Measurements from ENCODE around the gene DCC. TPM values are rescaled to one million over a fixed set of nuclear protein-coding genes. Genes with fewer than 3 reads are reported as not detected.

Gene DCC
- total RNA-seq, 2 donors from 2014 or later, result 0.03 TPM; not detected in 1

DNA sequence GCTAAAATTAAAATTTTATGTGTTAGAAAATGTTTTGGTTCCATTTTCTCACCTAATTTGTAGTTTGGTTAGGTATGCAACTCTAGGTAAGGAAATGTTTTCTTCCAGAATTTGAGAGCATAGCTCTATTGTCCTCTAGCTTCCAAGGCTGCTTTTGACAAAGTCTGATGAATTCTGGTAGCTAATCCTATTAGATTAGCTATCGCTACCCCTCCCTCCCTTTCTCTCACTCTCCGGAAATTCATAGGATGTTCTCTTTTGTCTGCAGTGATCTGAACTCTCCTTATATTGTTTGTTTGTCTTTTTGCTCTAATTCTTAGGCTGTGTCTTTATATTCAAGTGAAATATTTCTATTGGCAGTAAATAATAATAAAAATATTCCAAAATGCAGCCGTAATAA is 382.9 kb downstream of the DCC start:
- no peak for DNase-seq
- intact Hi-C loops (cut with DNase I), result no loop called here
- no peak for ATAC-seq

DNA sequence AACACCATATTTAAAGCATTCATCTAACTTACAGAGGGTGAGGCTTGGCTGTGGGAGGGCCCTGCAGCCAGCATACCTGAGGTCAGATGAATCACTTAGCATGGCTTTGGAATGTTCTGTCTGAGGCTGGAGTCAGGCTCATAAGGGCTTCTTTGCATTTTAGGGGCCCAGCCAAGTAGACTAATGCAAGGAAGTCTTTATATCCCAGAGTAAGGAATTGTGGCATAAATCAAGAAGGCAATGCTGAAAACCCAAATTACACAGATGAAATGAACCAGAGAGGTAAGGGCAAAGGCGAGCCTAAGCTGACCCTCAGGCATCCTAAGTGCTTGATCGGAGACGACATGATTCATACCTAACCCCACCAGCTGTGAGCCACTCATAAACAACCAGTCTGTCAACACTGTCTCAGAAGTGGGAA is 383.6 kb downstream of the DCC start:
- intact Hi-C loops (cut with DNase I), result no loop called here
- ATAC-seq, result no peak
- DNase-seq, result no peak

DNA sequence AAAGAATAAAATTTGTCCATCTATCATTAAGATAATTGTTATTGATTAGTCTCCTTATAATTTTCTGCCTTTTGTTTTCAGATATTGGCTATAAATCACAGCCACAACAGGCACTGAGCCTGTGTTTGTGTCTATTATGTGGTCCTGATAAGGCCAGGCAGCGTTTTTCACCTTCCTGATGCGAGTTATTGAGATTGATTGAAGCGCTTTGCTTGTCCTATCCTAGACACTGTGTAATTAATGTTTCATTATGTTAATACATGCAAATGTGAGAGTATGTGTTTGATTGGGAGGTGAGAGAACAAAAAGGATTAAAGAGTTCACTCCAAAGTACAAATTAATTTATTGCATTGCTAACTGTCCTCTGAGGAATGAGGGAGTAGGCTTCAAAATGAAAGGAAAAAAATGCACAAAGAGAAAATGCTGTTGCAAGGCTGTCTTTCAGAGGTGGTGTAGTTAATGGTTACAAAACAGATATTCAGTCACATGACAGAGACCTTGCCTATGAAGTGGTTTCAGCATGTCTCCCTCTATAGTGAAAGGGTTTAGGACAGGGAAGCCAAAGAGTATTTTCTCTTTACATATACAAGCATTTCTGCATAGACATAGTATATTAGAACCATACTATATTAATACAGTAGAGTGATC is 391.1 kb downstream of the DCC start:
- DNase-seq (no peak), ATAC-seq (no peak)
- intact Hi-C loops (cut with DNase I), result no loop called here

DNA sequence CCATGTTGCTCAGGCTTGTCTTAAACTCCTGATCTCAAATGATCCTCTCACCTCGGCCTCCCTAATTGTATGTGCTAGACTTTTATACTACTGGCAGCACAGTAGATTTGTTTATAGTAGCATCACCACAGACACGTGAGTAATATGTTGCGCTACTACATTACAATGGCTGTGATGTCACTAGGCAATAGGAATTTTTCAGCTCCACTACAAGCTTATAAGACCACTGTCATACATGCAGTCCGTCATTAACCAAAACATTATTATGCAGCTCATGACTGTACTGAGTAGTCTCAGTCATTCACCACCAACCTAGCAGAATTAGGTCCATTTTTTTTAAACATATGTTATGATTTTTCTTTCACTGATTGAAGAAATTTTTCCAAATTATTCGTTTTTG is 398.9 kb downstream of the DCC start:
- intact Hi-C loops (cut with DNase I), result no loop called here
- ATAC-seq, result no peak

DNA sequence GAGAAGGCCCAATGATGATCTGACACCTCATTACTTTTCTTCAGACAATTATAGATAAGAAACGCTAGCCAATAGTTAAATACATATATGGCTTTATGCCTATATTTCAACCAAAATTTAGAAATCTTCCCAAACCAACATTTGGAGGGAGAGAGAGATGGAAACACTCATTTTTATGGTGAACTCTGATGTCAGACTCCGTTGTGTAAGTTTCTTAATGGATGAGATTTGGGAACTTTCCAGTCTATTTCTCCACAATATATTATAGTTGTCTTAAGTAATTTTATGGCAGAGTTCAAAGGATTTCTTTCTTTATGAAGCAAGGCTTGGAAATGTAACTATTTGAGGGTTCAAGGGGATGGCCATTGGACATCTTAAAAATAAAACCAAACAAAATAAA is 407.0 kb downstream of the DCC start:
- DNase-seq (no peak), ATAC-seq (no peak)
- intact Hi-C loops (cut with DNase I), result no loop called here

More for the DNA sequence above, 398.9 kb downstream of the DCC start:
- no peak for DNase-seq

DNA sequence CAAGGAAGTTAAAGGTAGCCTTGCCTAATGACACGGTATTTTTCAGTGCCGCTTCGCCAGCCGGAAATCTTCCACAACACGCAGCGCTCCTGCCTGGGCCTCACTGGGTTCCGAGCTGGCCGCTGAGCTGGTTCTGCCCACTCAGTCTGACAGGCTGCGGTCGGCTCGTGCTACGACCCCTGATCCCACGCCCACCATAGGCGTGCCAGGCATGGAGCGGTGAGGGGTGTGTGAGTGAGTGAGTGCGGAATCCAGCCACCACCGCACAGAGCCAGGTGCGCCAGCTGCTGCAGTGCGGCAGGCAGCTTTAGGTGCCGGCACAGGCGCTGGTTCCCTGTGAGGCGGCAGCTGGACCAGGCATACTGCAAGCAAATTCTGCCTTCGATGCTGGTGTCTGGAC is 407.9 kb downstream of the DCC start:
- no peak for DNase-seq
- ATAC-seq, result no peak
- intact Hi-C loops (cut with DNase I), result no loop called here

DNA sequence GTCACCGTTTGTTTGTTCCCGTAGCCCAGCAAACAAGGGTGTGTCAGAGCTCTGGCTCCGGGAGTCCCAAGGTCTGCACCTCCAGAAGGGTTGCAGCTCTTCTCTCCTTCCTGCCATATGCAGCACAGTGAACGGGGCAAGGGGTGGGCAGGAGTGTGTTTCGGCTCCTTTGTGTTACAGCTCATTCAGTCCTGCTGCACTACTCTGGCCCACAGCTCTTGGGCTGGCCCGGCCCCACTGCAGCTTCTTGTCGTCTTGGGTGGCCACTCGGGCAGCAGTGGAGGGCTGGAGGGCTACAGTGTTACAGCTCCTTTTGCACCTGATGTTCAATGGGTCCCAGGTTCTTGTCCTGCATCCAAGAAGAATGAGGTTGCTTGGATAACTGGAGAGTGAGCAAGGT is 408.3 kb downstream of the DCC start:
- intact Hi-C loops (cut with DNase I), result no loop called here

DNA sequence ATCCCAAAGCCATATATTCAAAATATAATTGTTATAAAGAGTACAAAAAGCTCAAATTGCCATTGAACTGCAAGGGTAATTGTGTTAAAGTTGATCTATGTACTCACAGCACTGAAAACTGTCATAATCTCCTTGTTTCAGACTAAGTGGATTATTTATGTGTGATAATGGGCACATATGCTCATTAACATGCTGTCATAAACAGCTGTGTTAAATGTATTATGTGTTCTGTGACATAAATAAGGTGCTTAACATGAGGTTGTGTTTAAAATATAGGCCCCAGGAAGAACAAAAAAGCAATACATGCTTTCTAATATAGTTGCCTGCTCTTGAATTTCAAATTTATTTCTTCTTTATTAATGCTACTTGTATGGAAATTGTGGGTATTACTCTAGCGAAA is 409.5 kb downstream of the DCC start:
- ATAC-seq (no peak), DNase-seq (no peak)
- intact Hi-C loops (cut with DNase I), result no loop called here

More for the DNA sequence above, 408.3 kb downstream of the DCC start:
- ATAC-seq, result no peak
- DNase-seq, result no peak

DNA sequence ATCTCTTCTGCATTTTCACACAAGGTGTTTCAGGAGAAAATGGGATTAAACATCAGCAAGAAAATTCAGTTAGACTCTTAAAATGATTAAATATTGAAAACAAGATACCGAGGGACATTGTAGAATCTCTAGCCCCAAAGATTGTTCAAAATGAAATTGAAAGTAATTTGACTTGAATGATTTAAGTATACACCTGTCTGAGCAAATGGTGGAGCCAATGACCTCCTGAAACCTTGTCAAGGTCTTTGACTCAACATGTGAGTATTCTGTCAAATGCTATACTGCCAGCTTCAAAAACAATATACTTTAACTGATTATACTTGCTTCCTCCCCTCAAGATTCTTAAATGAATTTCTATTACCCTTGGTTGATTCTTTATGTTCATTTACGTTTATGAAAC is 411.0 kb downstream of the DCC start:
- intact Hi-C loops (cut with DNase I), result no loop called here
- ATAC-seq, result no peak
- DNase-seq, result no peak

DNA sequence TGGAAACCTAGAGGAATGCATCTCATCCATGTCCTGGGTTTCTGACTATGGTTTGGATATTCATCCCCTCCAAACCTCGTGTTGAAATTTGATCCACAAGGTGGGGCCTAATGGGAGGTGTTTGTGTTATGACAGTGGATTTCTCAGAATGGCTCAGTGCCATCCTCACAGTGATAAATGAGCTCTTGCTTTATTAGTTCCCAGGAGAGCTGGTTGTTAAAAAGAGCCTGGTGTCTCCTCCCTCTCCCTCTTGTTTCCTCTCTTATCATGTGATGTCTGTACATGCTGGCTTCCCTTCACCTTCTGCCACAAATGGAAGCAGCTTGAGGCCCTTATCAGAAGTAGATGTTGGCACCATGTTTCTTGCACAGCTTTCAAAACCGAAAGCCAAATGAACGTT is 424.3 kb downstream of the DCC start:
- intact Hi-C loops (cut with DNase I), result no loop called here
- DNase-seq (no peak), ATAC-seq (no peak)

DNA sequence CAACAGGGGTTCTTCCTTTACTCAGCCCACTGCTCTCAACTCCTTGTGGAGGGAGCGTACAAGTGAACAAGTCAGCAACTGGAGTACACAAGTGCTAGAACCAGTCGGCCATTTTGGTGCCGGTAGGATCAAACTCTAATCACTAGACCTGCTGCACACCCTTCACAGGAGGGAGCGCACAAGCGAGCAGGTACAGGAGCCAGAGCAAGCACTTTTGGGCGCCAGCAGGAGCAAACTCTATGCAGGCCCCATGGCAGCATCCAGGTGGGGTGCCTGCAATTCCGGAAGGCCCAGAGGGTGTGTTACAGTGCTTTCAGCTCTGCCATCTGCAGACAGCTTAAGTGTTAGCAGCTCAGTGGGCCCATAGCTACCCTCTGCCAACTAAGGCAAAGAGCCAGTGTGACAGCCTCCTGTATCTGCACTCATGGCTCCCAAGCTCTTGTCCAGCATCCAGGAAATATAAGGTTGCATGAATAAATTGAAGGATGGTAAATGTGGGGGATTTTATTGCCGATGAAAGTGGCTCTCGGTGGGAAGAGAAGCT is 426.1 kb downstream of the DCC start:
- intact Hi-C loops (cut with DNase I), result no loop called here
- ATAC-seq (no peak), DNase-seq (no peak)

DNA sequence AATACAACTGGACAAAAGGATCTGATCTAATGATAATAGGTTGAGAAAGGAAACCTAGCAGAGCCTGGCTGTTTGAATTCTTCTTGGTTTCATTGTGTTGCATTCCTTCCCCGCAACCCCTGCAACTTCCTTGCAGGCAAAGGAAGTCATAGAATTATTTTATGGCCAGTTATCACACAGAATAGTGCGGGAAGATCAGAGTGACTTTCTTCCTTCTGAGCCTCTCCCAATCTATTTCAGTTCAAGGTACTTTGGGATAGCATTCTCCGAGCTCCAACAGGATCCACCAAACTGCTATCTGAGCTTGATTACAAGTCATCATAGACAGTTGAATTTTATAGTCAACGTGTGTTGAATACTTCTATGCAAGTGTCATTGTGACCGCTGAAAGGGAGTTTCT is 441.1 kb downstream of the DCC start:
- no peak for DNase-seq
- intact Hi-C loops (cut with DNase I), result no loop called here
- no peak for ATAC-seq

DNA sequence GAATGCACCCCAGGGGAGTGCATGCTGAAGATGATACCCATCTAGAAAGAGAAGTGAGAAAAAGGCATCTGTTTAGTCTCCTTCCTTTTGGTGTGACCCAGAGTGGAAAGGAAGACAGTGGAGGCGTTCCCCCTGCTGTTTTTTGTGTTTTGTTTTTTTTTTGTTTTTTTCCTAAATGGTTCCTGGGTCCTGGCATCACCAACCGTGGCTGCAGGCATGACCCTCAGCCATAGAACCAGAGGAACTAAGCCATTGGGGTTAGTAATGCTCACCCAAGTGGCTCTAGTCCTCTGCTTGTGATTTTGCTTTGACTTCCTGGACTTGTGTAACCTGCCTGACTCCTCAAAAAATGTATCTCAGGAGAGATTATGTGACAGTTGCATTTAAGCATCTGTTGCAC is 451.3 kb downstream of the DCC start:
- intact Hi-C loops (cut with DNase I), result no loop called here
- DNase-seq (no peak), ATAC-seq (no peak)

DNA sequence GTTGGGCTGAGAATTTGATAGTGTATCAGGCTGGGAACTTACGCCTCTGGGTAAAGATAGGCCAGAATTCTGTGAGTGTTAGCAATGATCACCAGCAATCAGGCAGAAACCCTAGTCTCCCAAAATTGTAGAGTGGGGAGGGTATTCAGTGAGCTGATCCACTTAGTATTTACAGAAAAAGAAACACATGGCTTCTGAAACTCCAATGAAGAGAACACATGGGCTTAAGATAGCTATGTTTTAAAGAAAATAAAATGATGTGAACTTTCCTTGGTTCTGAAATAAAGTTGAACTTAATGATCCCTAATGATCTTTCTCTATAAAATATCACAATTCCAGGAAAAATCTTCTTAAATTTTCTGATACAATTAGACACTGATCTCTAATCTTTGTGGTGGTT is 472.8 kb downstream of the DCC start:
- no peak for ATAC-seq
- no peak for DNase-seq
- intact Hi-C loops (cut with DNase I), result no loop called here

DNA sequence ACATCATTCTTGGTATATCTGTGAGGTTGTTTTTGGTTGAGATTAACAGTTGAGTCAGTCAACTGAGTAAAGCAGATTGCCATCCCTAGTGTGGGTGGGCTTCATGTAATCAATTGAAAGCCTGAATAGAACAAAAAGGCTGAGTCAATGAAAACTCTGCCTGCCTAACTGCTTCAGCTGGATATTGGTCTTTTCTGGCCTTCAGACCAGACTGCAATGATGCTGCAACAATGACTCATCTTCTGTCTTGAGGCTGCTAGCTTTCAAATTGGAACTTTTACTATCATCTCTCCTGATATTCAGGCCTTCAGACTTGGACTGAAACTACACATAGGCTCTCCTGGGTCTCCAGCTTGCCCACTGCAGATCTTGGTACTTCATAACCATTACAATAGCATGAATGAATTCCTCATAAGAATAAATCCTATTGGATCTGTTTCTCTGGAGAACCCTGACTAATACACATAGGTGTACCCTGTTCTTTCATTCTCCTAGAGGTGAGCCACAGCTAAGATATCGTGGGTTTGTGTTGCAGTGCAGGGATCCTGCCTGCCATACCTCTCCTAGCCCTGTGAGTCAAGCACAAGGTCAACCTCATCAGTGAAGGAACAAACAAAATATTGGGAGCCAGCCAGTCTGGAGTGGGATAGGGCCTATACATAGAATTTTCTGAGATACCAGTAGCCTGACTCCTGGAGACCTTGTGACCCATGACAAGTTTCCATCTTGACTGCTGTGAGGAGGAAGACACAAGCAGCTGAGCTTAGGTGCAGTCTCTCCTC is 473.8 kb downstream of the DCC start:
- DNase-seq (no peak), ATAC-seq (no peak)
- intact Hi-C loops (cut with DNase I), result no loop called here

DNA sequence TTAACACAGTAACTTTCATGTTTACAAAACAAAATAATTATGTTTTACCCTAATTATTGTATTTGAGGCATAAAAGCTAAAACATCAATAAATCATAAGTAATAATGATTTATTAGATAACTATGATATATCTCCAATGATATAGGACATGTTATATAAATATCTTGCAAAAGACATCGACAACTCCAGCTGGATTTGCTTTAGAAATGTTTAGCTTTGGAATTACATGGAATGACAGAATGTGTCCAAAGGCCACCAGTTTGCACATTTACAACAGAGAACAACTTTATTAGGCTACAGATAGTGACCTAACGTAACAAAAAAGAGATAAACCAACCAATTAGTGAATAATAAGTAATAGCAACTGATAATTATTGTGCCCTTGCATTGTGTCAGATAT is 475.7 kb downstream of the DCC start:
- DNase-seq (no peak), ATAC-seq (no peak)

DNA sequence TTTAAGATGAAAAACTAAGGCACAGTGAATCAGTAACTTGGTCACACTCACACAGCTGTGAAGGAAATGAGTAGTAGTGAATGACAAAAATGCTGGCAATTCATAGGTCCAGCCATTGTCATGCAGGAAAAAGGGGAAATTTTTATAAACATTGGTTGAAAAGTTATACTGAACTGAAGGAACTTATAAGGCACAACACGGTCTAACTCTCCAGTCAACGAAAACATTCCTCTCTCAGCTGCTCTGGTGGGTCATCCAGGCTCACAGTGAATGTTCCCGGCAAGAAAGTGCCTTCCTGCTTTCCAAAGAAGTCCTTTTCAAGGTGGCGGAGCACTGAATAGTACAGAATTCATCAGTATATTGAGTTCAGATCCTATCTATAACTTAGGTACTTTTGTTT is 476.1 kb downstream of the DCC start:
- intact Hi-C loops (cut with DNase I), result no loop called here
- DNase-seq (no peak), ATAC-seq (no peak)

More for the DNA sequence above, 475.7 kb downstream of the DCC start:
- intact Hi-C loops (cut with DNase I), result no loop called here

DNA sequence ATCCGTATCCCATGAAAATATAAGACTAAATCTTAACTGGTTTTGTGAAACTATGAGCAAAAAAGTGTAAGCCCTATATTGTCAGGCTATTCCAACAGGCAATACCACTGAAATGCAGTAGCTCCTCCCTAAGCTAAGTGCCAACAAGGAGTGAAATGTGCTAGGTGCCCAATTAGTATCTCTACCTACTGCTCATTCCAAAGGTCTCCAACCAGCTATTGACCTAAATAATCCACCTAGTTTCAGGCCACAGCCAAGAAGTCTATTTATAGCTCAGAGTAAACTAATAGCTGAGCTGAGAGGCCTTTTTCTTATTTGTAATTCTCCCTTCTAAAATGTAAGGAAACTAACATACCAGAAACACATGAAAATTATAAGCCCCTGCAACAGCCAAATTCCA is 482.2 kb downstream of the DCC start:
- ATAC-seq, result no peak
- intact Hi-C loops (cut with DNase I), result no loop called here
- no peak for DNase-seq

DNA sequence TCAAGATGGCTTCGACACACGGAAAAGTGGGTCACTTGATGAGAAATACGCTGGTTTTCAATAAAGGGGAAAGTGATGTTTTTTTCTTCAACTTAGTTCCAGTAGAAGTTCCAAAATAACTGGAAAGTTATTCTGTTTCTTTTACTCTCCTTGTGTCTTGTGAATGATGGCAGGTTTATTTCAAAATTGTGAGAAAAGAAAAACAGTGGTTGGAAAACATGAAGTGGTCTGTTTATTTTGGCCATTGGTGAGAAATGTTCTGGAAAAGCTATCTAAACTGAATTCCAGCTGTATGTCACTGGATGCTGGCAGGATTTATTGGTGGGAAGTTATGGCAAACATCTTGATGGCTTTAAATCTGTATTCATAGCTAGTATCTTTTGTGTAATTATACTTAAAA is 484.1 kb downstream of the DCC start:
- intact Hi-C loops (cut with DNase I), result no loop called here
- ATAC-seq (no peak), DNase-seq (no peak)

DNA sequence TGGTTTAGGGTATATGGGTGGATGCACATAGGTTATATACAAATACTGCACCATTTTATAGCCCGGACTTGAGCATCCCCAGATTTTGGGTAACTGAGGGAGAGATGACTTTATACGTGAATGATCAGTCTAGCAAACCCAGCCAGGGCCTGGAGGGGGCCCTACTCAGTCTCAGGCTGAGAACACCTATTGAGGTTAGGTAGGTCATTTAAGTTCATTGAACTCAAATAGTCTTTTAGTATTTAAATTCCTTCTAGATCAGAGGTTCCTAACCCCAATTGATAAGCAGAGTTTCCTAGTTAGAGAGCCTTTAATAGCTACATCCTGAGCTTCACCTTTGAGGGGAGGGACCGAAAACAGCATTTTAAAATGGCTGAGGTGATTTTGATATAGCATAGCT is 487.0 kb downstream of the DCC start:
- intact Hi-C loops (cut with DNase I), result no loop called here
- ATAC-seq (no peak), DNase-seq (no peak)

DNA sequence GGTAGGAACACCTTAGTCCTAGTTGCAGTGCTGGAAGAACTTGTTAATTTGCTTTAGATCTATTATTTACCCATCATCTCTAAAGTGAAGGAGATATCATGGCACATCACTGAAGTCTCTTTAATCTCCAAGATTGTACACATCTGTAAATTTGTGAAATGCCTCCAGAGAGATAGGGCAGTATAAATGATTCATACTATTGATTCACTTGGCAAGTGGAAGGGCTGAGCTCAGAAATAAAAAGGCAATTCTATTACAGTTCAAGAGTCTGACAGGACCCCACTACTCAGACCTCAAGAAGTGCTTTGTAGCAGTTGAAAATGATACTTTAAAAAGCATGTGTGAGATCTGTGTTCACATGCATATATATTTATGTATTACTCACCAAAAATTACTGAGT is 489.3 kb downstream of the DCC start:
- intact Hi-C loops (cut with DNase I), result no loop called here
- ATAC-seq (no peak), DNase-seq (no peak)
